ENCODE measurements around the gene LRGUK. TPM values are rescaled to one million over a fixed set of nuclear protein-coding genes. Genes with fewer than 3 reads are reported as not detected.

Gene LRGUK
- total RNA-seq, 1 experiment from 2014 or later, result 1.9 TPM

DNA sequence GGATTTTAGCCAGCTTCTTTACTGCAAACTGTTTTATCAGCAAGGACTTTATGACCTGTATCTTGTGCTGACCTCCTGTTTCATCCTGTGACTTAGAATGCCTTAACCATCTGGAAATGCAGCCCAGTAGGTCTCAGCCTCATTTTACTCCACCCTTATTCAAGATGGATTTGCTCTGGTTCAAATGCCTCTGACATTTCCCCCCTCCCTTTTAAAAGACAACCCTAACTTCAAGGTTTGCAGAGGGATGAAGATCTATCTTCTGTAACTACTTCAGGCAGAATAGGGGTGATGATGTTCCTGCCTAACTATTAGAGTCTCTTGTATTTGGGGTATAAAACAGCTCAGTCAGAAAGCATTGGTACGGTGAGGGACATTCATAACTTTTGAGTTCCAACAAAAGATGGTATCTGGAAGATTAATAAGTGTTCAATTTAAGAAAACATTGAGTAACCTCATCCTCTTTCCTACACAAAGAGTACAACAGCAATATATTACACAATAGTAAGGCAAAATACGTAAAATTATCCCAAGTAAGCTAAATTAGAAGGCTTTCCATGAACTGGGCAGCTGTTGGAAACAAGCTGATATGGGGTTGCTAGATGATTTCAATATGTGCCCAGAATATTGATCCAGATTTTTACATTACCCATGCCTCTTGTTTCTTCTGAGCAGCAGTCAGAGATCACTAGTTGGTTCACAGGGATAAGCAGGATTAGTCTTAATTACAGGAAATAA is 40.0 kb upstream of the LRGUK start:
- Histone ChIP-seq H3K9me2 (replicated peaks; ENCODE audit: insufficient read depth, low read length) (no peaks in the 10 kb centered on the region), H2AFZ (ENCODE audit: low read length) (no peak overlapping the region), H3K4me1 (ENCODE audit: low read length) (peaks cover 13% of the 10 kb centered on the region), H3K4me2 (ENCODE audit: low read depth, low read length, poor library complexity, severe bottlenecking) (no peak overlapping the region), H3K4me3 (ENCODE audit: low read length) (no peak overlapping the region), H3K79me2 (ENCODE audit: low read length) (no peaks in the 10 kb centered on the region), H3K9ac (ENCODE audit: low read length) (no peak overlapping the region), H3K27ac (ENCODE audit: low read length) (no peak overlapping the region), H3K27me3 (ENCODE audit: low read length) (no peaks in the 10 kb centered on the region), H3K36me3 (ENCODE audit: insufficient read depth, low read length) (no peaks in the 10 kb centered on the region; the same call in 1 of the 2 replicates), H4K20me1 (ENCODE audit: insufficient read depth, low read depth, low read length) (no peaks in the 10 kb centered on the region), H3K9me3 (ENCODE audit: low read length) (peaks cover 16% of the 10 kb centered on the region; the same call in 1 of the 2 replicates)
- no peak for DNase-seq

DNA sequence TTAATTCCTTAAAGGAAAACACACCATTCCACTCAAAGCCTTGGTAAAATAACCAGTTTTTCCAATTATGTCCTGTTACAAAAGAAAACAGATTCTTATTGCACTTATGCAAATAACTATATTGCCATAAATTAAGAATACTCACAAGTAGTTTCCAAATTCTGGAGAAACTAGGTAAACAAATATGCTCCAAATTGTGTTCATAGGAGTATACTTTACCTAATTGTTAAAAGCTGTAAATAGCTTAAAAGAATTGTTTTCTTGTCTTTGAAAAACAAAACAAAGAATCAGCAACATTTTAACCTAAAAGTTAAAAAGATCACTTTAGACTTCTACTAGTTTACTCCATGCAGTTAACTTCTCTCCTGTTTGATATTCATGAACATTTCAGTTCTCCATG is 38.9 kb upstream of the LRGUK start:
- H4K20me1 ChIP-seq (ENCODE audit: insufficient read depth, low read depth, low read length), result no peaks in the 10 kb centered on the region
- H3K4me3 ChIP-seq (ENCODE audit: low read length), result no peak overlapping the region
- H3K79me2 ChIP-seq (ENCODE audit: low read length), result no peaks in the 10 kb centered on the region
- H3K36me3 ChIP-seq (ENCODE audit: insufficient read depth, low read length), result no peaks in the 10 kb centered on the region; the same call in 1 of the 2 replicates
- H3K9me3 ChIP-seq (ENCODE audit: low read length), result peaks cover 16% of the 10 kb centered on the region; the same call in 1 of the 2 replicates
- H3K9ac ChIP-seq (ENCODE audit: low read length), result no peak overlapping the region
- H3K9me2 ChIP-seq (replicated peaks; ENCODE audit: insufficient read depth, low read length), result no peaks in the 10 kb centered on the region
- H3K4me2 ChIP-seq (ENCODE audit: low read depth, low read length, poor library complexity, severe bottlenecking), result no peak overlapping the region
- DNase-seq, result no peak
- no peak overlapping the region for H2AFZ ChIP-seq (ENCODE audit: low read length)
- peaks cover 13% of the 10 kb centered on the region for H3K4me1 ChIP-seq (ENCODE audit: low read length)
- H3K27me3 ChIP-seq (ENCODE audit: low read length), result no peaks in the 10 kb centered on the region
- H3K27ac ChIP-seq (ENCODE audit: low read length), result no peak overlapping the region

DNA sequence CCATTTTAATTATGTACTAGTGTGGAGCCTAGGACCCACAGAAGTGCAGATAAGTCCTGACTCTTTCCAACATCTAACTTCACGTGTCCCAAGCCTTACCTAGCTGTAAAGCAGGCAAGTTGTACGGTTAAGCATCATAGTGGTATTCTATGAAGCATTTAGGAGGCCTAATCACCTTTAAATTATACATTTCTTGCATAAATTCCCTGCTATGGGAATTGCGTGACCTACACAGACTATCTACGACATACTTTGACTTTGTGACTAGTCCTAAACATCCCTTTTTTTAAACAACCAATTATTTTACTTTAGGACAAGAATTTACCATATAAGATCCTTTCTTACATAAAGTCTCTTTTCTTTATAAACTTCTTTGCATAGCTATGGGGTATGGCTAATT is 37.7 kb upstream of the LRGUK start:
- H3K9ac ChIP-seq (ENCODE audit: low read length), result no peak overlapping the region
- H3K36me3 ChIP-seq (ENCODE audit: insufficient read depth, low read length), result no peaks in the 10 kb centered on the region; the same call in 1 of the 2 replicates
- no peak overlapping the region for H2AFZ ChIP-seq (ENCODE audit: low read length)
- H3K4me3 ChIP-seq (ENCODE audit: low read length), result no peak overlapping the region
- peaks cover 16% of the 10 kb centered on the region; the same call in 1 of the 2 replicates for H3K9me3 ChIP-seq (ENCODE audit: low read length)
- H3K79me2 ChIP-seq (ENCODE audit: low read length), result no peaks in the 10 kb centered on the region
- H3K9me2 ChIP-seq (replicated peaks; ENCODE audit: insufficient read depth, low read length), result no peaks in the 10 kb centered on the region
- H4K20me1 ChIP-seq (ENCODE audit: insufficient read depth, low read depth, low read length), result no peaks in the 10 kb centered on the region
- no peaks in the 10 kb centered on the region for H3K27me3 ChIP-seq (ENCODE audit: low read length)
- peaks cover 9% of the 10 kb centered on the region for H3K4me1 ChIP-seq (ENCODE audit: low read length)
- H3K4me2 ChIP-seq (ENCODE audit: low read depth, low read length, poor library complexity, severe bottlenecking), result no peak overlapping the region
- no peak for DNase-seq
- no peak overlapping the region for H3K27ac ChIP-seq (ENCODE audit: low read length)

- Histone ChIP-seq H3K4me2 (ENCODE audit: low read depth, low read length, poor library complexity, severe bottlenecking) (no peak overlapping the region), H3K27ac (ENCODE audit: low read length) (no peak overlapping the region), H4K20me1 (ENCODE audit: insufficient read depth, low read depth, low read length) (no peaks in the 10 kb centered on the region), H3K9me3 (ENCODE audit: low read length) (no peaks in the 10 kb centered on the region), H3K27me3 (ENCODE audit: low read length) (no peaks in the 10 kb centered on the region), H3K79me2 (ENCODE audit: low read length) (no peaks in the 10 kb centered on the region), H3K9ac (ENCODE audit: low read length) (no peak overlapping the region), H3K9me2 (replicated peaks; ENCODE audit: insufficient read depth, low read length) (no peaks in the 10 kb centered on the region), H3K4me1 (ENCODE audit: low read length) (no peaks in the 10 kb centered on the region), H3K36me3 (ENCODE audit: insufficient read depth, low read length) (no peaks in the 10 kb centered on the region), H2AFZ (ENCODE audit: low read length) (no peak overlapping the region), H3K4me3 (ENCODE audit: low read length) (no peak overlapping the region)
- DNase-seq, result no peak
These were observed 29.1 kb upstream of the LRGUK start for GRCh38 chr7:134098072-134098471.

GRCh38 chr7:134101716-134102115 is 25.4 kb upstream of the LRGUK start:
- Histone ChIP-seq H3K4me3 (ENCODE audit: low read length) (no peak overlapping the region), H2AFZ (ENCODE audit: low read length) (no peak overlapping the region), H3K9ac (ENCODE audit: low read length) (no peak overlapping the region), H3K4me1 (ENCODE audit: low read length) (no peaks in the 10 kb centered on the region), H3K9me2 (replicated peaks; ENCODE audit: insufficient read depth, low read length) (no peaks in the 10 kb centered on the region), H3K9me3 (ENCODE audit: low read length) (no peaks in the 10 kb centered on the region), H3K27me3 (ENCODE audit: low read length) (no peaks in the 10 kb centered on the region), H3K4me2 (ENCODE audit: low read depth, low read length, poor library complexity, severe bottlenecking) (no peak overlapping the region), H3K27ac (ENCODE audit: low read length) (no peak overlapping the region), H4K20me1 (ENCODE audit: insufficient read depth, low read depth, low read length) (no peaks in the 10 kb centered on the region), H3K79me2 (ENCODE audit: low read length) (no peaks in the 10 kb centered on the region), H3K36me3 (ENCODE audit: insufficient read depth, low read length) (no peaks in the 10 kb centered on the region)
- no peak for DNase-seq

- H3K9ac ChIP-seq (ENCODE audit: low read length), result no peak overlapping the region
- no peaks in the 10 kb centered on the region for H4K20me1 ChIP-seq (ENCODE audit: insufficient read depth, low read depth, low read length)
- H2AFZ ChIP-seq (ENCODE audit: low read length), result no peak overlapping the region
- no peaks in the 10 kb centered on the region for H3K4me1 ChIP-seq (ENCODE audit: low read length)
- H3K27ac ChIP-seq (ENCODE audit: low read length), result no peak overlapping the region
- H3K79me2 ChIP-seq (ENCODE audit: low read length), result no peaks in the 10 kb centered on the region
- H3K9me3 ChIP-seq (ENCODE audit: low read length), result no peaks in the 10 kb centered on the region
- no peak for DNase-seq
- H3K9me2 ChIP-seq (replicated peaks; ENCODE audit: insufficient read depth, low read length), result no peaks in the 10 kb centered on the region
- H3K36me3 ChIP-seq (ENCODE audit: insufficient read depth, low read length), result no peaks in the 10 kb centered on the region
- no peak overlapping the region for H3K4me3 ChIP-seq (ENCODE audit: low read length)
- H3K4me2 ChIP-seq (ENCODE audit: low read depth, low read length, poor library complexity, severe bottlenecking), result no peak overlapping the region
- no peaks in the 10 kb centered on the region for H3K27me3 ChIP-seq (ENCODE audit: low read length)
These were observed 23.0 kb upstream of the LRGUK start for GRCh38 chr7:134104166-134104565.

GRCh38 chr7:134105841-134106240 is 21.3 kb upstream of the LRGUK start:
- no peak overlapping the region for H3K4me2 ChIP-seq (ENCODE audit: low read depth, low read length, poor library complexity, severe bottlenecking)
- no peak overlapping the region for H3K9ac ChIP-seq (ENCODE audit: low read length)
- no peaks in the 10 kb centered on the region for H3K9me2 ChIP-seq (replicated peaks; ENCODE audit: insufficient read depth, low read length)
- no peak overlapping the region for H3K4me3 ChIP-seq (ENCODE audit: low read length)
- DNase-seq, result no peak
- no peaks in the 10 kb centered on the region for H3K36me3 ChIP-seq (ENCODE audit: insufficient read depth, low read length)
- H3K27ac ChIP-seq (ENCODE audit: low read length), result no peak overlapping the region
- H2AFZ ChIP-seq (ENCODE audit: low read length), result no peak overlapping the region
- no peaks in the 10 kb centered on the region for H3K79me2 ChIP-seq (ENCODE audit: low read length)
- no peaks in the 10 kb centered on the region for H3K9me3 ChIP-seq (ENCODE audit: low read length)
- H4K20me1 ChIP-seq (ENCODE audit: insufficient read depth, low read depth, low read length), result no peaks in the 10 kb centered on the region
- no peaks in the 10 kb centered on the region for H3K4me1 ChIP-seq (ENCODE audit: low read length)
- H3K27me3 ChIP-seq (ENCODE audit: low read length), result no peaks in the 10 kb centered on the region

- DNase-seq, result no peak
- H3K4me2 ChIP-seq (ENCODE audit: low read depth, low read length, poor library complexity, severe bottlenecking), result no peak overlapping the region
- no peaks in the 10 kb centered on the region for H3K9me2 ChIP-seq (replicated peaks; ENCODE audit: insufficient read depth, low read length)
- H3K9me3 ChIP-seq (ENCODE audit: low read length), result no peaks in the 10 kb centered on the region
- H3K9ac ChIP-seq (ENCODE audit: low read length), result no peak overlapping the region
- no peaks in the 10 kb centered on the region for H3K36me3 ChIP-seq (ENCODE audit: insufficient read depth, low read length)
- no peak overlapping the region for H3K27ac ChIP-seq (ENCODE audit: low read length)
- H3K4me3 ChIP-seq (ENCODE audit: low read length), result no peak overlapping the region
- no peak overlapping the region for H2AFZ ChIP-seq (ENCODE audit: low read length)
- no peaks in the 10 kb centered on the region for H3K79me2 ChIP-seq (ENCODE audit: low read length)
- H3K27me3 ChIP-seq (ENCODE audit: low read length), result no peaks in the 10 kb centered on the region
- H3K4me1 ChIP-seq (ENCODE audit: low read length), result no peaks in the 10 kb centered on the region
- H4K20me1 ChIP-seq (ENCODE audit: insufficient read depth, low read depth, low read length), result no peaks in the 10 kb centered on the region
These were observed 18.3 kb upstream of the LRGUK start for GRCh38 chr7:134108802-134109201.

Measured in Karpas-422 (cell line).